HG02610 (cell line): ENCODE measurements around the gene PRLR.
"Not testable (repeated sequence)": the region's sequence is repeated elsewhere in the genome, so short reads cannot be mapped to it uniquely, and the experiment has no call there.

ENCODE experiments used
- ATAC-seq: cut with Tn5 transposase; IDR thresholded peaks from one replicate; pipeline ENCODE4 v1.9.1; 2021; ENCODE audit warnings: mild to moderate bottlenecking, moderate library complexity; ENCODE audit not compliant: unreplicated experiment

Gene PRLR

DNA sequence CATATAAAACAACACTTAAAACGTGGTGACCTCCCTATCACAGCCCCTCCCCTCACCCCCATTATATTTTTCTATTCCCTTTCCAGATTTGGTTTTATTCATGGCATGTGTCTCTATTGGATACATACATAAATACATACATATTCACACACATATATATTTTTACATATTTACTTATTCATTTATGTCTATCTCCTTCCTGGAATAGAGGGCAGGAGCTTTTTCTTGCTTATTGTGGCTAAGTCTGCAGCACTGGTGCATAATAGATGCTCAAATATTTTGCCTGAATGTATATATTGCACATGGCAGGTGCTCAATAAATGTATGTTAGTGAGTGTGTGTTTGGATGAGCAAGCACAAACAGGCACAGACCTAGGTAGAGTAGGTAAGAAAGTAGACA, 185.0 kb downstream of the PRLR start:
- no peak for ATAC-seq

DNA sequence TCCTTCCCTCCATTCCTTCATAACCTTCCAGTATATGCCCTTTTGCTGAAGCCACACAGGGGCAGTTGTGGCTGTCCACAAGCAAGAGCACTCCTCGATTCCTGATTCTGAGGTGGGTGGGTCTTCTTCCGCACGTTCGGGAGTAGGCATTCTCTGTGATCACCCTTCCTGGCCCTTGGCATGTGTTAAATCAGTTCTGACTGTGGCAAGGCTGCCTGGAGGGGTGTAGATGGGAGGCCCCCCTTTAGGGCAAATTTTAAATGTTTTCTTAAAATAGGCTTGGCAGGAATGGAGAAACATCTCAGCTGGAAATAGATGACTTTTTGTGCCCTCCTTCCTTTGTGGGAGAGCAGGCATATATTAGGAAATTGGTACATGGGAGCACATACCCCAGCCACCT, 185.6 kb downstream of the PRLR start:
- no peak for ATAC-seq

DNA sequence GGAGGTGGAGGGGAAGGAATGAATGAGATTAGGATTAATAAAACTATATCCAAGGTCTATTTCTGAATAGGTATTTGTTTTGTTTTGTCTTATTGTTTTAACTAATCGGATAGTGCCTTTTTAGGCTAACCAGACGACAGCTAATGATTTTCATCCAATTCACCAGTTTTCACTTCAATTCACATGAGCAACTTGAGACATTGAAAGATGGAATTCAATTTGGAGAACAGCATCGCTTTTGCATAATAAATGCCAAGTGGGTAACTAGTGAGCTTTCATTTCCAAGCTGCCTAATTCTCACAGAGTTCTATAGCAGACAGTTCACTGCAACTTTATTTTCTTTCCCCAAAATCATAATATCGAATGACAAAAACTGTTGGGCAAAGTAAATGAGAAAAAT, 187.5 kb downstream of the PRLR start:
- ATAC-seq: no peak

DNA sequence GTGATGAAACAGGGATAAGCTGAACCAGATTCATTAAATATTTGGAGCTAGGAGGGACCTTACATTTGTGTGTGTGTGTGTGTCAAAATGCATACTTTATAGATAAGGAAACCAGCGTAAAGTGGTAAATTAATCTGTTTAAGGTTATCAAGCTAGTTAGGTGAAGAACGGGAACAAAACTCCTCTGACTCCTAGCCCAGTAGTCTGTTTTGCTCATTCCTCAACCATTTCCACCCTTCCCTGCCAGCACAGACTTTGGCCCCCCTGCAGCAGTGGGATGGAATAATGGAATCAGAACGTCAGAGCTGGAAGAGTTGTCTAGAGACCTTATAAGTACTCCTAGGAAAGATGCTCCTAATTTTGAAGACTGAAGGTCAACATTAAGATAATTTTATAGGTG, 189.0 kb downstream of the PRLR start:
- ATAC-seq: no peak

DNA sequence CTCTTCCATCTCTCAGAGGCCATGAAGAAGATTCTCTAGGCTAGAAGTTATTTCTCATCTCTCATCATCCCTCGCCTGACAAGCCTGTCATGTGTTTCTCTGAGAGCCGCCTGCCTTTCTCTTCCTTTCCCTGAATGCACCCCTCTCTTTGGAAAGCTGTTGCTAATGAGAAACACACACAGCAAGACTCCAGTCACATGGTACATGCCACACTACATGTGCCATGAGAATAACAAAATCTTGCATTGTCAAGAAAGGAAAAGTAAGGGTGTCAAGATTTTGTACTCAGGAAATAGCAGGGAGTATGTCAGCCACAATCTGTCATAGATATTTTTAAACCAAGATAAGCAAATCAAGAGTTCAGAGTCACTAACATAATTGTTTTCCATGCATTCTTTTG, 191.4 kb downstream of the PRLR start:
- no peak for ATAC-seq

DNA sequence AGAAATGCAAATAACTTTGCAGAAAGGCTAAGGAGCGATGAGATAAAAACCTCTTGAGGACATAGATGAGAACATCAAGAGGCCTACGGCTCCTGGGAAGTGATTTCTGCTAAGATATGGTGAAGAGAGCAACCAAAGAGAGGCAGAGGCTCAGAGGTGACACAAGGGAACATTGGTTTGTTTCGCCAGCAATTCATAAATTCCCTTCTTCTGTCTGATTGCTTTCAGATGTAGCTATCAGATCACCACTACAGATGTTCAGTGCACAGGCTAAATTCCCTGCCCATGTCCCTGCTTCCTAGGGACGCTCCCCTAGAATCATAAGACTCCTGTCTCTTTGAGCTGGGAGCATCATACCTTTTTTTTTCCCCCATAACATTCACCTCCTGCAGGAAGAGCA, 193.8 kb downstream of the PRLR start:
- no peak for ATAC-seq

DNA sequence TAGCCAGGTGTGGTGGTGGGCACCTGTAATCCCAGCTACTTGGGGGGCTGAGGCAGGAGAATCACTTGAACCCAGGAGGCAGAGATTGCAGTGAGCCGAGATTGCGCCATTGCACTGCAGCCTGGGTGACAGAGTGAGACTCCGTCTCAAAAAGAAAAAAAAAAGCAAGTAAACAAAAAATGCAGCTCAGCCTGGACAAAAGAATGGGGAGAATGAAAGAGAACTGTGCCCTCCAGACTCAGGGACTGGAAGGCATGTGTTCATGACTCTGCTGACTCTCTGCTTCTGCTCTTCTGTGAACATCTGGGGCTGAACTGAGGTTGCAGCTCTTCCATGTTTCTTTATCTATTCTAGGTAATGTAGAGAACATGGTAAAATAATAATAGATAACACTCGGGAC, 194.4 kb downstream of the PRLR start:
- not testable (repeated sequence) for ATAC-seq

DNA sequence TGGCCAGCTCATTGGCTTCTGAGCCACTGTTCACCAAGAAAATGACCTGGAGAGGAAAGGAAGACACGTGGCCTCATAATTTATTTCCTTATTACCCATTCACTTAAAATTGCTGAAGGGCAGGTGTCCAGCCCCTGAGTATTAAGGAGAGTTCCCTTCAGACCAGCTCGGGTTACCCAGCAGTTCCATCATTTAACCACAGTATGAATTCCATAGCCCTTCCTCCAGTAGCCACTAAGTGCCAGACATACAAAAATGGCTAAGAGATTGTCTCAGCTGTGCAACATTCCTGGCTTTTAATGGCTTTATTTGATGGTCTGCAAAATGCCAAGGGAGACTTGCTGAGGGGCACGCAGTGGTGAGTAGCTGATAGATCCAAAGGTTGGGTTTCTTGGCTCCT, 195.0 kb downstream of the PRLR start:
- ATAC-seq: no peak

DNA sequence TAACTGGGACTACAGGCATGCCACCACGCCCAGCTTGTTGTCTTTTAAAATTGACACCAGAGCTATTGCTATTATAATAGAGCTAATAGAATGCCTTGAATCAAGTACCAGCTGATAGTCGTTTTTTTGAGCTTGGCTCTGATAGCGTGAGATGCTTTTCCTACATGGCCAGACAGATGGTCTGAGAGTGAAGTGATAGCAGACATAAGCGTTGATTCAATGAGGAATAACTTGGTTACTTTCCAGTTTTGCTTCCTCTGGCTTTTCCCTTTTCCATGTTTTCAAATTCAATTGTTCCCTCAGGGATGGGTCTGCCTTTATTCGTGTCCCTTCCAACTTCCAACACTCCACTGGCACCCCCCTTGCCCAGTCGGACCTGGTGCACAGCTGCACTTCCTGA, 197.9 kb downstream of the PRLR start:
- no peak for ATAC-seq

DNA sequence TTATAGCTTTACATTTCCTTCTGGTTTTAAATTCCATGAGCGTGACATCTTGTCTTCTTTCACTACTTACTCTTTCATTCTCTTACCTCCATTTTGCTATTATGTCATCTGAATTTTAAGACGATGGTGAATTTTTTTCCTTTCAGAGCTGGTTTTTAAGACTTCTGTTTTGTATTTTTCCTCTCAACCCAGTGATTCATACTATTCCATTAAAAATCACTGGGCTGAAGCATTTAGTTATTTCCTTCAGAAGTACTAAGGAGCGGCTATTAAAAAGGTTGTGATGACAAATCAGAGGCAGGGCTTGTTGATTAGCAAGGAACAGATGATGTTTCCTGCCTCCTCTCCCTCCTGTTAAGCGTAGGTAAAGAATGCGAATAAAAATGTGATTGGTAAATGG, 199.0 kb downstream of the PRLR start:
- no peak for ATAC-seq

DNA sequence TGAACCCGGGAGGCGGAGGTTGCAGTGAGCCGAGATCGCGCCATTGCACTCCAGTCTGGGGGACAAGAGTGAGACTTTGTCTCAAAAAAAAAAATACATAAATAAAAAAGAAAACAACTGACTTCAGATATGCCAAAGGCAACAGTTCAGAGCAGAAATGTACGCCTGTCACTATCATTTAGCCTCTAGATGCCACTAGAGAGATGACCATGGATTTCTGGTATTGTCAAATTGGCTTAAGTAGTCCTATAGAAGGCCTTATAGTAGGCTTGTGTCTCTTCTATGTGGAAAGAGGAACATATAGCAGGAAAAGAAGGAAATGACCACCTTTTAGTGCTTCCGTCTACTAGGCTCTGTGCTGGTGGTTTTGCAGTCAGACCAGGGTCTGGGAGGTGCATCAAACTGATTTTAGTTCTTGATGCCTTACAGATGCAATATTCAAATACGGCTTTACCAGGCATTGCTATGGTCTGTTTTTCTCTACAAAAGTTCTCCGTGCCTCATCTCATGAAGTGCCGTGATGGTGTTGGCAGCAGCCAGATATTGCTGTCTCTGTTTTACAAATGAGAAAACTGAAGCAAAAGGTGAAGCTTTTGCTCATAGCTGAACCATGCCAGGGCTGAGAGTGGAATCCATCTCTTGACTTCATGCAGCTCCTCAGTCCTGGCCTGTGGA, 199.7 kb downstream of the PRLR start:
- no peak for ATAC-seq

DNA sequence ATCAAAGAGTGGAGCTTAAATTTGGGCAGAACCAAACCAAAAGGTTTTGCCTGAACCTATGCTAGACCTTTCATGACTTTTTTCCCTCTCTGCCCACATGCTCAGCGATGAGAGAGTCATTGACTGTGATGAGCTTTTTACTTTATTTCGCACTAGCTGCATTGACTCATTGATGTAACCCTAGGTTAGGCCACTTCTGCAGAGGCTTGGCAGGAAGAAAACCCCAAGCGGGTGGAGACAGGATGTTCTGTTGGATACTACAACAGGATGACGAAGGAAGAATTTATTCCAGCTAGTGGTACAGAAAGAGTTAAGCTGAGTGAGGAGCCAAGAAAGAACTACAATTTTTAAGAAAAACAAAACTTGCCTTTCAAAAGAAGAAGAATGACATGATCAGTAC, 201.0 kb downstream of the PRLR start:
- no peak for ATAC-seq

DNA sequence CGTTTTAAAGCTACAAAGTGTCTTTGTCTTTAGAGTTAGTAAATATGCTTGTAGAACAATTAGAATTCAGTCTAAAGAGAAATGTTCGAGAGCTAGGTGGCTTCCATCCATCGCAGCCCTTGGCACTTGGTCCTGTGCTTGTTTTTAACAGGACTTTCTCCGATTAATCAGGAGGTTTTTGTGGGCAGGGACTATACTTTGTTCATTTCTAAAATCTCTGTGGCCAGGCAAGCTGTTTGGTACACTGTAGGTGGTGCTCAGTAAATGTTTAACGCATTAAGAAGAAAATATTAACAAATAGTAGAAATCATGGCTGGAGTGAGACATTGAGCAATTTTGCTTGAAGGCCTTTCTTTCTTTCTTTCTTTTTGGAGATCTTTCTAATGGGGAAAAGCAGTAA, 203.3 kb downstream of the PRLR start:
- no peak for ATAC-seq

DNA sequence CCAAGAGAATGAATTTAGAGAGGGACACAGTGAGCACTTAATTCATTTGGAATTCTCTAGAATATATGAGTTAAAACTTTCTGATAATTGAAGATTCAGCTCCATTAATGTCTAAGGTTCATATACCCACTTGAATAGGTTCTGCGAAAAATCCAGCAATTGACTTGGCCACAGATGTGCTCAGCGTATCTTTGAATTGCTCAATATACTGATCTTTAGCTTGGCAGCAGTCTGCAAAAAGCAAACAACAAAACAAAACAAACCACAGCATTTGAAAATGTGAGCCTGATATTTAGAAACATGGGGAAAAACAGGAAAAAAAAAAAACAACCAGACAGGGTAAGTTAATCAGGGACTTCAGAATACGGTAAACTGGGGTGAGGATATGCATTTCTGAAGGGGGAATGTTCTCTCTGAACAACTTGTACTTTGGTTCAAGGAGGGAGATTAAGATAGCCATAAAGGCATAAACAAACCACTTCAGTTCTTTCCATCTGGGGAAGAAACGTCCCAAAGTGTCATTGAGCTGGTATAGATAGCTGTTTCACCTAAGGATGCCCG, 203.9 kb downstream of the PRLR start:
- ATAC-seq: no peak

DNA sequence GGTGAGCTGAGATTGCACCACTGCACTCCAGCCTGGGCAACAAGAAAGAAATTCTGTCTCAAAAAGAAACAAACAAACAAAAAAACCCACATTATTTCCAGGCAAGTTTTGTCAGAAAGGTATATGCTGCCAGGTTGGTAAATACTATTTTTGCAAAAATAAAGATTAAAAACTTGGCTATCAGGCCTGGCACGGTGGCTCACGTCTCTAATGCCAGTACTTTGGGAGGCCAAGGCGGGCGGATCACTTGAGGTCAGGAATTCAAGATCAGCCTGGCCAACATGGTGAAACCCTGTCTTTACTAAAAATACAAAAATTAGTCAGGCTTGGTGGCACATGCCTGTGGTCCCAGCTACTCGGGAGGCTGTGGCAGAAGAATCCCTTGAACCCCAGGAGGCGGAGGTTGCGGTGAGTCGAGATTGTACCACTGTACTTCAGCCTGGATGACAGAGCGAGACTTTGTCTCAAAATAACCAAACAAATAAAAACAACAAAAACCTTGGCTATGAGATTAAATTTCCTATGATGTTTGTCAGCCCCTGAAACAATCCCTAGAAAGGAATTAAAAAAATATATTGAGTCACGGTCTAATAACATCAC, 205.3 kb downstream of the PRLR start:
- no peak for ATAC-seq

DNA sequence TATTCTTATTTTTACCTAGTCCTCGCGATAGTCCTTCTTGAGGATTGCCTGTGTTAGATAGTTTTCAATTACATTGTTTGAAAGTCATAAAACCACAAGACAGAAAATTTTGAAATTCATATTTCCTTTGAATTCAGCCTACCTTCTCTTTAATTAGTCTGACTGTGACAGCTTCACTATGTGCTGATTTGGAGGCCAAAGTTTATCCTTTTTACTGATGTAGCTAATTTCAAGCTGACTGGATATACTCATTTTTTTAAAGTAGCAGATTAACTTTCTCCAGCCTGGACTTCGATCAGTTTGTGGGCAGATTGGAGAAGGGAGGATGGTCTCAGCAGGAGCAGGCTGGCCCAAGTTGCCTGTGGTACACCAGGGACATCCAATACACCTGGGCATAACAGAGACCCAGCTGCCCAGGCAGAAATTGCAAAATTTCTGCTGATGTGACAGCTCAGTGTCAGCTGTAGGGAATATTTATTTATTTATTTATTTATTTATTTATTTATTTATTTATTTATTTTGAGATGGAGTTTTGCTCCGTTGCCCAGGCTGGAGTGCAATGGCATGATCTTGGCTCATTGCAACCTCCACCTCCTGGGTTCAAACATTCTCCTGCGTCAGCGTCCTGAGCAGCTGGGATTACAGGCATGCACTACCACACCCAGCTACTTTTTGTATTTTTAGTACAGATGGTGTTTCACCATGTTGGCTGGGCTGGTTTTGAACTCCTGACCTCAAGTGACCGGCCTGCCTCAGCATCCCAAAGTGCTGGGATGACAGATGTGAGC, 206.7 kb downstream of the PRLR start:
- ATAC-seq: no peak

DNA sequence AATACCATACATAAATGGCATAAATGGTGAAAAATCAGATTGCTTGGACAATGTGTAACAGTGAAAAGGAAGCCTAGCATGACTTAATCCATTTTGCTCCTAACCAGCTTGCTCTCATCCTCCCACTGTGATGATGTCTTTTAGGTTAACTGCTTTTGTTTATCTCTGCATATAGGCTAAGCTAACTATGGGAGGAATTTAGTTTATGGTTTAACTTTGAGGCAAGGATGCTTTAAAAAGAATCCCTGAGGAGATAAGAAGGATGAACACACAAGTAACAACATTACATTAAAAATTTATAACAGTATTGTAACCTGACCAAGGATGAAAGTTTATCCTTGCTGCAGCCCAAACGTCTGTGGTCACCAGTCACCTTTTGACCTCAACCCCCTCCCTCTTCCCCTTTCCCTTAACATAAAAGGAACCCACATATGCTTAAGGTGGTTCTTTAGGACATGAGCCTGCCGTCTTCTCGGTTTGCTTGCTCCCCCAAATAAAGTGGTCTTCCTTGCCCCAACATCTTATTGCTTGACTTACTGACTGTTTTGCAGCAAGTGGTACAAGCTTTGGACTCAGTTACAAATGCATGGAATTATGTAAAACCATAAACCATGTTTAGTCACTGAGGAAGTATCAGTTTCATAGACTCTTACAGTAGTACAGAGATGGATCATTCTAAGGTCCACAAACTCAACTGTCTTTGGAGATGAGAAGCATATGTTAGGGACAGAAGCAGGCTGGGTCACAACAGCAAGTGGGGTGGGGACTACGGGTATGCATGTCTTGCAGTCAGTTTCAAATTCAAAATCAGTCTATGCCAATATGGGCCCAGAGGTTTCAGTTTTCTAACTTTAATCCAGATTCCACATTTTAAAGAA, 213.9 kb downstream of the PRLR start:
- peak; percentile 96 for ATAC-seq

DNA sequence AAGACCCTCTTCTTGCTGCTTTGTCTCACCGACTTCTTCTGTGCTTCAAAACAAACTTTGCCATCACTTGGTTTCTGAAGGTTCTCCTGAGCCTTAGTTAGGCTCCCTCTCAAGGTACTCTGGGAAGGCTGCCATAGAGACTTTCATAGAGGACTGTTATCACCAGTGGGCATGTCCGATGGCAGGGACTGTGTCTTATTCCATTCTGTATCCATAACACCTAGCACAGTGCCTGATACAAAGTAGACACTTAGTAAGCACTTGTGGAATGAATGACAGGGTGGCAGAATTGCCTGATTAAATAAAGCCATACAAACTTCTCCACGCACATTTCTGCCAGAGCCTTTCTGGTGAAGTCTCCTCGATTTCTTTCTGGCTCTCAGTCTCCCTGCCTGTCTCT, 215.2 kb downstream of the PRLR start:
- no peak for ATAC-seq

DNA sequence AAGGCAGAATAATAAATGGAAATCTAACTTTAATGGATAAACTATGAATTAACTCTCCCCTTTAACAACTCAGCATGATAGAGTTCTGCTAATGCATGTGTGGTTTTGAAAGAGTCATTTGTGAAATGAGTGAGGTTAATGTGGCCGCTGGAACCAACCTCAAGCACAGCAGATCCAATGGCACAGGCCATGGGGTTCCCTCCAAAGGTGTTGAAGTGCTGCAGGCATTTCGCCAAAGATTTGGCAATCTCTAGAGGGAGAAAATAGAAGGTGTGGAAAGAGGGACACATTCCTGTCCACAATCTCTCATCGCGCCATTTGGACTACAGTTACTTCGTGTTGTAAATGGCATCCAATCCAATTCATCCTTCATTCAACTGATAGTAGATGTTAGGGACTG, 217.5 kb downstream of the PRLR start:
- ATAC-seq: no peak

DNA sequence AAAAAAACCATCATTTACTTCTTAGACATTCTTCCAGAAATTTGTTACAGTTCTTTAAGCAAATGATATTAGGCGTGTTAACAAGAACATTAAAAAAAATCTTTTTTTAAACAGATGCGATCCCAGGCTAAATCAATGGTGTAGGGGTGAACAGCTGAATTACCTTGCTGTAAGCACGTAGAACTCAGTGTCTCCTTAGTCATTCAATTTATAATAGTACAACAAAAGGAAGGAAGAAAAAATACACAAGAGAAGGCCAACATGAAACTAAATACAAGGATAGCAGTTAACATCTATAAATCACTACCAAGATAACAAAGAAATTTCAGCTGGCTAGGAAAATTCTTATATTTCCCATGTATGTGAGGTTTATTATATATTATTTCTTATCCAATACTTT, 217.9 kb downstream of the PRLR start:
- ATAC-seq: no peak

DNA sequence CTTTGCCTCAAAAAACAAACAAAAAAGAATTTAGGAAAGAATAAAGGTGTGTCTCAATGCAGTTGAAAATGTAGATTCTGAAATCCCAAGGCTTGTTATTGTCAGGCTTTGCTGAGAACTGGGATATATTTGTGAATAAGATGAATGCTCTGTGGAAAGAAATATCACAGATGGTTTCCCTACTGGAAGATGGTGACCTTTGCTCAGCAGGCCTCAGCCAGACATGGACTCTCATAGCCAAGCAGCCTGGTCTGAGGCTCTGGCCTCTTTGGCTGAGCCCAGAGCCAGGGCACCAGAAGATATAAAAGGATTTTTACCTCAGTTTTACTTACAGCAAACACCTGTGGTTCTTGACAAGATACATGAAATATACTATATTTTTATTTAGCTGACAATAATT, 219.6 kb downstream of the PRLR start:
- no peak for ATAC-seq
